ENCODE data around the gene USP22.

Gene USP22

GRCh38 chr17:21019976-21020586 lies 22.7 kb downstream of the USP22 start:
- DNase-seq (ENCODE audit: low read depth): no peak

DNA sequence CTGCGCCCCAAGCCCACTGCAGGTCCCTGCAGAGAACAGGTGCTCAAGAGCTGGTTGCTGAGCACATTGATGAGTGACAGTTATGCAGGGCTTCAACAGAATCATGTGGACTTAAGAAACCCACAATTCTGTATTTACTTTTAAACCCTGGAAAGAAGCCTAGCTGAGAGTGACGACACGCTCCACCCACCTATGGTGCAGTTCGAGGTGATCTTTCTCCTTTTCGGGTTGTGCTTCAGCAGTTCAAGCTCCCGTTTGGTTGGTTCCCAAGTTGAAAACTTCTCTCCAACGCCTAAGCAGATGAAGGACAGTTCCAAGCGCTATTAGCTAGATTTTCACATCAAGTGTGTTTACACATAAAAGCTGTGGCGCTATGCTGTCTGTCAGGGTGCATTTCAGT lies 23.9 kb downstream of the USP22 start:
- DNase-seq (ENCODE audit: low read depth): no peak

- DNase-seq (ENCODE audit: low read depth): no peak
These were observed 24.9 kb downstream of the USP22 start for GRCh38 chr17:21017861-21018260.

DNA sequence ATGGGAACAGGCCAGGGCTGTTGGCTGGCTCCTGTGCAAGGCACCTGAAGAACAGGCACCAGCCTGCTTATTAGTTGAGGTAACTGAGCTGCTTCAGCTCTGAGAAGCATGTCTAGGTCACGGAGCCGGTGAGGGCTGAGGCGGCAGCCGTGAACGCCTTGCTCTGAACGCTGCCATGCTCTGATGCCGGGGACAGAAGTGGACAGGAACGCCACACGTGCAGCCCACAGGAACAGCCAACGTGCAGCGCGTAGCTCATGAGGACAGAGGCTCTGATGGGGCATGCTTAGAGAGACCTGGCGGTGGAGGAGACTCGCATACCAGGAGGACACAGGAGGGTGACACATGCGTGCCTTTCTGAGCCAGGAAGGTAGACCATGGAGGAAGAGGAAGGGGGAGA lies 25.6 kb downstream of the USP22 start:
- DNase-seq (ENCODE audit: low read depth): no peak

GRCh38 chr17:21016826-21017225 lies 26.0 kb downstream of the USP22 start:
- DNase-seq (ENCODE audit: low read depth): no peak

- no peak for DNase-seq (ENCODE audit: low read depth)
These were observed 27.2 kb downstream of the USP22 start for GRCh38 chr17:21015564-21015963.

- no peak for DNase-seq (ENCODE audit: low read depth)
These were observed 28.3 kb downstream of the USP22 start for GRCh38 chr17:21014498-21014897.

- no peak for DNase-seq (ENCODE audit: low read depth)
These were observed 28.8 kb downstream of the USP22 start for GRCh38 chr17:21013983-21014382.

- no peak for DNase-seq (ENCODE audit: low read depth)
These were observed 30.1 kb downstream of the USP22 start for GRCh38 chr17:21012736-21013135.

DNA sequence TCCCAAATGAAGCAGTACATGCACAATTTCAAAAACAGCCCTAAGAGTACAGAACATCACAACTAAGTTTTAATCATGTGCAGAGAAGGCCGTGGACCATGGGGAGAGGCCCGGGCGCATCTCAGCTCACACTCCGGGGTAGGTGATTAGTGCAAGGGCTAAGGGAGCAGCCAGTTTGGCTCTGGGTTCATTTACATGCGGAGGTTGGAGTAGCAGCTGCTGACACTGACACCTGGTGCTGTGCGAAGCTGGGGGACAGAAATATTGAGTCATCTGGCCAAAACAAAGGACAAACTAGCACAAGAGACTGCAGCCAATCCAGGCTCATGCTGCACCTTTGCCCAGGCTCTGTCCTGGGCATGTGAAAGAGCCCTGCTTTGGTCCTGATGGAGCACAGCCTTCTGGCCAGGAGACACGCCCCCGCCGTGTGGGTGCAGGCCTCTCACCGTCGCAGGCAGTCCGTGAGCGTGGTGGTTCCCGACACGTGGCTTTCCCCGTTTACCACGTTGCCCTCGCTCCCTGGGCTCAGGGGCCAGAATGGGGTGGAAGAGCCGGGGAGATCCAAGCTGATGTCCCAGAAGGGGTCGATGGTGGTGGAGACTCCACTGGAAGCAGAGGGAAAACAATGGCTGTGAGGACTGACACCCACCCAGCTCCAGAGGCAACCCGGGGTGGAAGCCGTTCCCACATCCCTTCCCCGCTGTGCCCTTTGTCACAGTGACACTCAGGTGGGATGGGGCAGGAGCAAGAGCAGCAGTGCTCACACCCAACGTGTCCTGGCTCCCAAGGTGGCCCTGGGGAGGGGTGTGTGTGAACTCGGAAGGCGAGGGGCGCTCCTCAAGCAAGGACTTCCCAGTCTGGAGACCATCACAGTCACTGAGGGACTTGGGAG lies 31.9 kb downstream of the USP22 start:
- no peak for DNase-seq (ENCODE audit: low read depth)

DNA sequence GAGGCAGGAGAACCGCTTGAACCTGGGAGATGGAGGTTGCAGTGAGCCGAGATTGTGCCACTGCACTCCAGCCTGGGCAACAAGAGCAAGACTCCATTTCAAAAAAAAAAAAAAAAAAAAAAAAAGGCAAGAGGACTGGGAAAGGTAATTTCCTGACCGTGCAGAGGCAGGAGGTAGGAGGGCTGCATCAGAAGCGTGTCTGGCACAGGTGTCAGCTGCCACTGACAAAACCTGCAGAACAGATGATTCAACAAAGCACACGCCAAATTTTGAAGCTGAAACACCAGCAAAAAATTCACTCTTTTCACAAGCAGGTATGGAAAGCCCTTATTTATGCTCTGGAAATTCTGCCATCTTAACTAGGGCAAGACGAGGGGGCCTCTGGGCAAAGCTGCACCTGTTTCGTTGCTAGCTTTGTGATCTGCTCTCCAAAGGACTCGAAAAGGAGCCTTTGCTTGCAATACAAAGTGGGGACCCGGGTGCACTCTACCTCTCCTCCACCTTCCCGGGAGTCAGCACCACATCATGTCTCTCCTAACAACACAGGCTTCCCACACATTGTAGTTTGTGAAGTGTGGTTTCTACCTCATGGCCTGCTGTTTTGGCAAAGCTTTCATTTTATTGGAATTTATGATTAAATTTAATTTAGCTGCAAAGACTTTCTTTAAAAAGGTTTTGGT lies 33.7 kb downstream of the USP22 start:
- no peak for DNase-seq (ENCODE audit: low read depth)

DNA sequence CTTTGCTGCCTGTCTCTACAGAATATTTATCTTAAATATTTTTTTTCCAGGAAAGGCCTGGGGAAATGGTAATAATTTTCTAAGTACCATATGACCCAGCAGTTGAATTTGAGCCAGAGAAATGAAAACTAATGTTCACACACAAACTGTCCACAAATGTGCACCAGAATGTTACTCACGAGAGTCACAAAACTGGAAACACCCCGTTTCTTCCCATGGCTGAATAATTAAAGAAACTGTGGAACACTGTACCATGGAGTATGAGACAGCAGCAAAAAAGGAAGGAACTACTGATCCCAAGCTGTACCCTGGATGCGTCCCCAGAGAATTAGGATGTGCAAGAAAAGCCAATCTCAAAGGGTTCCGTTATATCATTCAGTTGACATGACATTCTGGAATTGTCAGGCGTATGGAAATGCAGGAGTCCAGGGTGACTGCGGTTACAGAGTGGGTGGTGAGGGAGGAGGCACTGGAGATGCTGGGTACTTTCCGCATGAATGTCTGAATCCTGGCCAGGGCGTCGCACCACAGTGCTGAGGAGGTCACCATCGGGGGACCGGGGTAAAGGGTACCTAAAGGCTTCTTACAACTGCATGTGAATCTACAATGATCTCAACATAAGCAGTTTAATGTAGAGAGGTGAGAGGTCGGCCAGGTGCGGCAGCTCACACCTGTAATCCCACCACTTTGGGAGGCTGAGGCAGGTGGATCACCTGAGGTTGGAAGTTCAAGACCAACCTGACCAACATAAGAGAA lies 34.5 kb downstream of the USP22 start:
- DNase-seq (ENCODE audit: low read depth): no peak

- no peak for DNase-seq (ENCODE audit: low read depth)
These were observed 35.2 kb downstream of the USP22 start for GRCh38 chr17:21007646-21008045.

- no peak for DNase-seq (ENCODE audit: low read depth)
These were observed 37.0 kb downstream of the USP22 start for GRCh38 chr17:21005803-21006202.

DNA sequence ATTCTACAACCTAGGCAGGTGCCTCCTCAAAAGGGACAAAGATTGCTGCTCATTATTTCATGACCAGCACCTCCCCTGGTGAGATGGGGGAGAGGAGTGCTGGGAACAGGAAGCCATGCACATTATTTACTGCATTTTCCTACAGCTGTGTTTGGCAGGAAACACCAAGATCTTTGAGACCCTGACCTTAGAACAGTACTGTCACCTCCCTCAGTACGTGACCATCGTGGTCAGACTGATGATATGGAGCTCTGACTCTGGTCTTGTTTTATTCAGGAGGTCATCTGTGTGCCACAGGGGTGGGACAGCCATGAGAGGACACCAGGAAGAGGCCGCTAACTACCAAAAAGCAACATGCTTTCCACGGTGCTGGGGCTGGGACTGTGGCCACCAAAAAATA lies 37.4 kb downstream of the USP22 start:
- DNase-seq (ENCODE audit: low read depth): no peak

DNA sequence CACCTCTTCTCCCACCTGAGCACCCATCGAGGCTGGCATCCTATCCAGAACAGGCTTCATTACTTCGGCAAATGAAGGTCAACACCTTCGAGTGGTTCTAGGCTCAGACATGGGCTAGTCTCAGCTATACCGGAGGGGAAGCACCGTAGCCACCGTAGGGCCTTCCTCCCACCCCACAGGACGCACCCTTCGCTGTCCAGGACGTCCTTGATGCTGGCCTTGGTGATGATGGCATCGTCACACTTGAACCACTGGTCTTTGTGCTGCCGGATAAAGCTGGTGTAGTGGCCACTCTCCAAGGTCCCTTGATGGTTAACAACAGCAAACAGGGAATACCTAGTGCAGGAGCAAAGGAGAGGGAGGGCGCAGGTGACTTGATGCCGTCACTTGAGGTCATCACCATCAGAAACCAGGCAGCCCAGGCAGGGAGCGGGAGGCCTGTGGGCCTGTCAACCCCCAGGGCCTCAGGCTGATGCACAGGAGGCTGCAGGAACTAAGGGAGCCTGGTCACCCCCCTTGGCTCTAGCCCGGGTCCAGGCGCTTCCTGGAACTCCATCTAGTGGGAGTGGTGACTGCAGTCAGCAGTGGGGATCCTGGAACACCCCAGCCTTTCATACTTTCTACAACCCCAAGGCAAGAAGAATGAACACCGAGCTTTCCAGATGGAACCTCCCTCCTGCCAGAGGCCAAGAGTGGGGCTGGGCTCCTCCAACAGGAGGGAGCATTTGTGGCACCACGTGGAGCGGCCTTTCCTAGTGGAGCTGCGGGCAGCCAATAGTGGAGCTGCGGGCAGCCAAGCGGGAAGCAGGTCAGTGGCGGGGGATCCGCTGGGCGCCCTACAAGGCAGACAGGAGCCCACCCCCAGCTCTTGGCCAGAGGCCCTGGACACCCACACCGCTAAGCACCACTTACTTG lies 38.5 kb downstream of the USP22 start:
- no peak for DNase-seq (ENCODE audit: low read depth)

GRCh38 chr17:21003007-21003621 lies 39.7 kb downstream of the USP22 start:
- DNase-seq (ENCODE audit: low read depth): no peak

GRCh38 chr17:21002309-21003006 lies 40.4 kb downstream of the USP22 start:
- no peak for DNase-seq (ENCODE audit: low read depth)

DNA sequence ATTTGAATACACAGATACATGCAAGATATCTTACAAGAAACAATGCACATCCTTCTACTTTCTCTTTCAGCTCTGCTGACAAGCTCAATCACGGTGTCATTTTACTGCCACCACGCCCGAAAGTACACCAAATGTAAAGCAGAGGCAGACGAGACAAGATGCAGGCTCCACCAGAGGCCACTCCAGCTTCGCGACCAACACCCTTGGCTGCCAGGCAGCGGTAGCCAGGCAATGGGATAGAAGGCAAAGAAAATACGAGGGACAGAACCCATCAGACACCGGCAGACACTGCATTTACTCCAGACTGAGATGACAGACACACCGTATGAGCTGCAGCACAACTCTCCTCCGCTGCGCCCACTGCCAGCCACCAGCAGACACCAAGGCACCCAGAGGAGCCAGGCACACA lies 41.0 kb downstream of the USP22 start:
- DNase-seq (ENCODE audit: low read depth): no peak

Measured in HS-5 (cell line).